ENCODE data around the gene WSB2. TPM values are rescaled to one million over a fixed set of nuclear protein-coding genes. Genes with fewer than 3 reads are reported as not detected.

WSB2 gene
- total and polyA plus RNA-seq, 9 of the 15 experiments (the other 6 are each of a cell fraction or from before 2014, with no cell fraction given) = 31.4 to 77.6 (median 52.6) TPM

DNA sequence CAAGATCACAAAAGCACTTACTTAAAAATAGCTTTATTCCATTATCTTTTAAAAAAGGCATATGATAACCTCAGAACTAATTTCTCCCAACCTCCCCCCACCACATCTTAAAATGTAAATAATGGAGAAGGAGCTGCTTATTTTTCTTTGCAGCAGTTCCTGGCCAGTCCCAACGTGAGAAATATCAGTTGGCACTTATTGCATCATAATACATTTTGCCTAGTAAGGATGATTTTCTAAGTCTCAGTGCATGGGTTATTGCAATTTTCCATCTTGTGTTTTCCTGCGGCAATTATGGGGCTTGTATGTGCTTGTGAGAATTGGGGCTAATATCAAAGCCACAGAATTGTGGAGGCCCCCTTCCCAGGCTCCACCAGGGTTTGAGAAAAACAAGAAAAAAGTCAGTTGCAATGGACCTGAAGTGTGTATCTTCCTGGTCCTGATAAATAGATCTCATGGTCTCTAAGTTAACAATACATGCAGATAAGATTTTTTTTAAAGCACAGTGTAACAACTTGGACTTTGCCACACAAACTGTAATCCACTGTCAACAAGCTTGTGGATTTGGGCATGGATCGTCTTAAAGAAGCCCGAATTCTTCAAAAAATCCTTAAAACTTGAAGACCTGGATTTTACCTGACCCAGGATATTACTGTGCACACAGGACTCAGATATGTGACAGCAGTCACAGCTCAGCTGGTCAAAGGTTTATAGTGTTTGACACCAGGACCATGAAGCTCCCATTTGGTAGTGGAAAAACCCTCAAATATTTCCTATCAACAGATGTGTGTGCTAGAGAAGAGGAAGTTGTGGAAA is 2.8 kb upstream of the WSB2 start (continued):
- TF ChIP-seq, protein P1, sequence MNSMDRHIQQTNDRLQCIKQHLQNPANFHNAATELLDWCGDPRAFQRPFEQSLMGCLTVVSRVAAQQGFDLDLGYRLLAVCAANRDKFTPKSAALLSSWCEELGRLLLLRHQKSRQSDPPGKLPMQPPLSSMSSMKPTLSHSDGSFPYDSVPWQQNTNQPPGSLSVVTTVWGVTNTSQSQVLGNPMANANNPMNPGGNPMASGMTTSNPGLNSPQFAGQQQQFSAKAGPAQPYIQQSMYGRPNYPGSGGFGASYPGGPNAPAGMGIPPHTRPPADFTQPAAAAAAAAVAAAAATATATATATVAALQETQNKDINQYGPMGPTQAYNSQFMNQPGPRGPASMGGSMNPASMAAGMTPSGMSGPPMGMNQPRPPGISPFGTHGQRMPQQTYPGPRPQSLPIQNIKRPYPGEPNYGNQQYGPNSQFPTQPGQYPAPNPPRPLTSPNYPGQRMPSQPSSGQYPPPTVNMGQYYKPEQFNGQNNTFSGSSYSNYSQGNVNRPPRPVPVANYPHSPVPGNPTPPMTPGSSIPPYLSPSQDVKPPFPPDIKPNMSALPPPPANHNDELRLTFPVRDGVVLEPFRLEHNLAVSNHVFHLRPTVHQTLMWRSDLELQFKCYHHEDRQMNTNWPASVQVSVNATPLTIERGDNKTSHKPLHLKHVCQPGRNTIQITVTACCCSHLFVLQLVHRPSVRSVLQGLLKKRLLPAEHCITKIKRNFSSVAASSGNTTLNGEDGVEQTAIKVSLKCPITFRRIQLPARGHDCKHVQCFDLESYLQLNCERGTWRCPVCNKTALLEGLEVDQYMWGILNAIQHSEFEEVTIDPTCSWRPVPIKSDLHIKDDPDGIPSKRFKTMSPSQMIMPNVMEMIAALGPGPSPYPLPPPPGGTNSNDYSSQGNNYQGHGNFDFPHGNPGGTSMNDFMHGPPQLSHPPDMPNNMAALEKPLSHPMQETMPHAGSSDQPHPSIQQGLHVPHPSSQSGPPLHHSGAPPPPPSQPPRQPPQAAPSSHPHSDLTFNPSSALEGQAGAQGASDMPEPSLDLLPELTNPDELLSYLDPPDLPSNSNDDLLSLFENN (IDR thresholded peaks at IDR 0.05; ENCODE audit: low read depth in 2 of 2, low read length in 2 of 2) = no peak
- TF ChIP-seq ZNF583 (CRISPR knock-in tag; IDR thresholded peaks at IDR 0.05) (no peak), FUS (optimal IDR thresholded peaks at IDR 0.05; ENCODE audit: low read depth, low read length) (no peak), ZNF778 (CRISPR knock-in tag; IDR thresholded peaks at IDR 0.05) (no peak), TRIM24 (IDR thresholded peaks at IDR 0.05) (peak; percentile 39 to 50; a peak in 2 of 4 replicates), SAFB (IDR thresholded peaks at IDR 0.05; ENCODE audit: borderline replicate concordance, low read depth, low read length) (no peak), ZNF263 (CRISPR knock-in tag; IDR thresholded peaks at IDR 0.05; ENCODE audit: borderline replicate concordance) (no peak), ZKSCAN8 (CRISPR knock-in tag; IDR thresholded peaks at IDR 0.05) (no peak), ZNF311 (CRISPR knock-in tag; IDR thresholded peaks at IDR 0.05) (no peak), ZNF561 (CRISPR knock-in tag; conservative IDR thresholded peaks at IDR 0.05) (no peak)
- TF ChIP-seq, protein P2, sequence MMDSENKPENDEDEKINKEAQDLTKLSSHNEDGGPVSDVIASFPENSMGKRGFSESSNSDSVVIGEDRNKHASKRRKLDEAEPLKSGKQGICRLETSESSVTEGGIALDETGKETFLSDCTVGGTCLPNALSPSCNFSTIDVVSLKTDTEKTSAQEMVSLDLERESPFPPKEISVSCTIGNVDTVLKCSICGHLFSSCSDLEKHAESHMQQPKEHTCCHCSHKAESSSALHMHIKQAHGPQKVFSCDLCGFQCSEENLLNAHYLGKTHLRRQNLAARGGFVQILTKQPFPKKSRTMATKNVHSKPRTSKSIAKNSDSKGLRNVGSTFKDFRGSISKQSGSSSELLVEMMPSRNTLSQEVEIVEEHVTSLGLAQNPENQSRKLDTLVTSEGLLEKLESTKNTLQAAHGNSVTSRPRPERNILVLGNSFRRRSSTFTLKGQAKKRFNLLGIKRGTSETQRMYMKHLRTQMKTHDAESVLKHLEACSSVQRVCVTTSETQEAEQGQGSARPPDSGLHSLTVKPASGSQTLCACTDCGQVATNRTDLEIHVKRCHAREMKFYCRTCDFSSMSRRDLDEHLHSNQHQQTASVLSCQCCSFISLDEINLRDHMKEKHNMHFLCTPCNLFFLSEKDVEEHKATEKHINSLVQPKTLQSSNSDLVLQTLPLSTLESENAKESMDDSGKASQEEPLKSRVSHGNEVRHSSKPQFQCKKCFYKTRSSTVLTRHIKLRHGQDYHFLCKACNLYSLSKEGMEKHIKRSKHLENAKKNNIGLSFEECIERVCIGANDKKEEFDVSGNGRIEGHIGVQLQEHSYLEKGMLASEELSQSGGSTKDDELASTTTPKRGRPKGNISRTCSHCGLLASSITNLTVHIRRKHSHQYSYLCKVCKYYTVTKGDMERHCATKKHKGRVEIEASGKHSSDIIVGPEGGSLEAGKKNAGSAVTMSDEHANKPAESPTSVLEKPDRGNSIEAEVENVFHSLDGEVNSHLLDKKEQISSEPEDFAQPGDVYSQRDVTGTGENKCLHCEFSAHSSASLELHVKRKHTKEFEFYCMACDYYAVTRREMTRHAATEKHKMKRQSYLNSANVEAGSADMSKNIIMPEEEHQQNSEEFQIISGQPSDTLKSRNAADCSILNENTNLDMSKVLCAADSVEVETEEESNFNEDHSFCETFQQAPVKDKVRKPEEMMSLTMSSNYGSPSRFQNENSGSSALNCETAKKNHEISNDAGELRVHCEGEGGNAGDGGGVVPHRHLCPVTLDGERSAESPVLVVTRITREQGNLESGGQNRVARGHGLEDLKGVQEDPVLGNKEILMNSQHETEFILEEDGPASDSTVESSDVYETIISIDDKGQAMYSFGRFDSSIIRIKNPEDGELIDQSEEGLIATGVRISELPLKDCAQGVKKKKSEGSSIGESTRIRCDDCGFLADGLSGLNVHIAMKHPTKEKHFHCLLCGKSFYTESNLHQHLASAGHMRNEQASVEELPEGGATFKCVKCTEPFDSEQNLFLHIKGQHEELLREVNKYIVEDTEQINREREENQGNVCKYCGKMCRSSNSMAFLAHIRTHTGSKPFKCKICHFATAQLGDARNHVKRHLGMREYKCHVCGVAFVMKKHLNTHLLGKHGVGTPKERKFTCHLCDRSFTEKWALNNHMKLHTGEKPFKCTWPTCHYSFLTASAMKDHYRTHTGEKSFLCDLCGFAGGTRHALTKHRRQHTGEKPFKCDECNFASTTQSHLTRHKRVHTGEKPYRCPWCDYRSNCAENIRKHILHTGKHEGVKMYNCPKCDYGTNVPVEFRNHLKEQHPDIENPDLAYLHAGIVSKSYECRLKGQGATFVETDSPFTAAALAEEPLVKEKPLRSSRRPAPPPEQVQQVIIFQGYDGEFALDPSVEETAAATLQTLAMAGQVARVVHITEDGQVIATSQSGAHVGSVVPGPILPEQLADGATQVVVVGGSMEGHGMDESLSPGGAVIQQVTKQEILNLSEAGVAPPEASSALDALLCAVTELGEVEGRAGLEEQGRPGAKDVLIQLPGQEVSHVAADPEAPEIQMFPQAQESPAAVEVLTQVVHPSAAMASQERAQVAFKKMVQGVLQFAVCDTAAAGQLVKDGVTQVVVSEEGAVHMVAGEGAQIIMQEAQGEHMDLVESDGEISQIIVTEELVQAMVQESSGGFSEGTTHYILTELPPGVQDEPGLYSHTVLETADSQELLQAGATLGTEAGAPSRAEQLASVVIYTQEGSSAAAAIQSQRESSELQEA (IDR thresholded peaks at IDR 0.05; ENCODE audit: low read depth) = no peak
- TF ChIP-seq, protein P3, sequence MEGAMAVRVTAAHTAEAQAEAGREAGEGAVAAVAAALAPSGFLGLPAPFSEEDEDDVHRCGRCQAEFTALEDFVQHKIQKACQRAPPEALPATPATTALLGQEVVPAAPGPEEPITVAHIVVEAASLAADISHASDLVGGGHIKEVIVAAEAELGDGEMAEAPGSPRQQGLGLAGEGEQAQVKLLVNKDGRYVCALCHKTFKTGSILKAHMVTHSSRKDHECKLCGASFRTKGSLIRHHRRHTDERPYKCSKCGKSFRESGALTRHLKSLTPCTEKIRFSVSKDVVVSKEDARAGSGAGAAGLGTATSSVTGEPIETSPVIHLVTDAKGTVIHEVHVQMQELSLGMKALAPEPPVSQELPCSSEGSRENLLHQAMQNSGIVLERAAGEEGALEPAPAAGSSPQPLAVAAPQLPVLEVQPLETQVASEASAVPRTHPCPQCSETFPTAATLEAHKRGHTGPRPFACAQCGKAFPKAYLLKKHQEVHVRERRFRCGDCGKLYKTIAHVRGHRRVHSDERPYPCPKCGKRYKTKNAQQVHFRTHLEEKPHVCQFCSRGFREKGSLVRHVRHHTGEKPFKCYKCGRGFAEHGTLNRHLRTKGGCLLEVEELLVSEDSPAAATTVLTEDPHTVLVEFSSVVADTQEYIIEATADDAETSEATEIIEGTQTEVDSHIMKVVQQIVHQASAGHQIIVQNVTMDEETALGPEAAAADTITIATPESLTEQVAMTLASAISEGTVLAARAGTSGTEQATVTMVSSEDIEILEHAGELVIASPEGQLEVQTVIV (CRISPR knock-in tag; IDR thresholded peaks at IDR 0.05; ENCODE audit: borderline replicate concordance) = no peak

Data from K562 (cell line).